ENCODE results near the gene TMEM129.

DNA sequence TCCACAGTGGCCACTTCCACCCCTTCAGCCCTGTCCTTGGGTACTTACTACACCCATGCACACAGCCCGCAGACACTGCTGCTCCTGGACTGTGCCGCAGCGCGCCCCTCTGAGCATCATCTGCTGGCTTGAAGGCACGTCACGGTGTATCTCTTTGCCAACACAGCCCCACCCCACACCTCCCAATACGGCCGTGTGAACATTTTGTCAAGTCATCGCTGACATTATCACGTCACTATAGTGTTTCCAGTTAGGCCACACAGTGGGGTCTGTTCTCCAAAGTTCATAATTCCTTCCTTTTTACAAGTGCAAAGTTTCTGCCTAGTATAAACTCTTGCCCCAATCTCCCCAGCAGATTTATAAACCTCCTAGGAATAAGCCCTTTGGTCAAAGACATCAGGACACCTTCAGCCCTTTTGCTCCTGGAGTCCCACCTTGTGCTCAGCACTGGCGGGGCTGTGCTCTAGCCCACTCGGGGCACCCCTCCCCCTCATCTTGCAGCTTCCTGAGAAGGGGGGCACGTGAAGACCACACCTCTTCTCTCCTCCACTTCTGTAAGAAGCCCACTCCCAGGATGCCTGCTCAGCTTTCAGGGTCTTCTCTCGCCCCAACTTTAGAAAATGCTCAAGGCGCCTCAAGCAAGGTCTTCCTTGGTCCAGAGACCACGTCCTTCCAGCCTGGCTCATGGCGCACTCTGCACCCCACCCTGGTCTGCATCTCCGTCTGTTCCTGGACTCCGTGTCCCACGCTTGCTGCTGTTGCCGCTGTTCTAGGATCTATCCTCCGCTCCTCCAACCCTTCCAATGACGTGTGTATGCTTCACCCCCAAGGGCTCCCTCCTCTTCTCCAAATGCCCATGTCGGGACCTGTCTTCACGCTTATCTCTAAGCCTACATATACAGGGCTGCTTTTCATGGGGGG, 44.3 kb downstream of the TMEM129 start:
- TF ChIP-seq, protein P1, sequence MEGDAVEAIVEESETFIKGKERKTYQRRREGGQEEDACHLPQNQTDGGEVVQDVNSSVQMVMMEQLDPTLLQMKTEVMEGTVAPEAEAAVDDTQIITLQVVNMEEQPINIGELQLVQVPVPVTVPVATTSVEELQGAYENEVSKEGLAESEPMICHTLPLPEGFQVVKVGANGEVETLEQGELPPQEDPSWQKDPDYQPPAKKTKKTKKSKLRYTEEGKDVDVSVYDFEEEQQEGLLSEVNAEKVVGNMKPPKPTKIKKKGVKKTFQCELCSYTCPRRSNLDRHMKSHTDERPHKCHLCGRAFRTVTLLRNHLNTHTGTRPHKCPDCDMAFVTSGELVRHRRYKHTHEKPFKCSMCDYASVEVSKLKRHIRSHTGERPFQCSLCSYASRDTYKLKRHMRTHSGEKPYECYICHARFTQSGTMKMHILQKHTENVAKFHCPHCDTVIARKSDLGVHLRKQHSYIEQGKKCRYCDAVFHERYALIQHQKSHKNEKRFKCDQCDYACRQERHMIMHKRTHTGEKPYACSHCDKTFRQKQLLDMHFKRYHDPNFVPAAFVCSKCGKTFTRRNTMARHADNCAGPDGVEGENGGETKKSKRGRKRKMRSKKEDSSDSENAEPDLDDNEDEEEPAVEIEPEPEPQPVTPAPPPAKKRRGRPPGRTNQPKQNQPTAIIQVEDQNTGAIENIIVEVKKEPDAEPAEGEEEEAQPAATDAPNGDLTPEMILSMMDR (IDR thresholded peaks at IDR 0.05), result no peak
- TF ChIP-seq POLR2A (IDR thresholded peaks at IDR 0.05) (no peak), POLR2AphosphoS5 (IDR thresholded peaks at IDR 0.05) (no peak)
